ENCODE data around the gene TCF15.

TCF15 gene

DNA sequence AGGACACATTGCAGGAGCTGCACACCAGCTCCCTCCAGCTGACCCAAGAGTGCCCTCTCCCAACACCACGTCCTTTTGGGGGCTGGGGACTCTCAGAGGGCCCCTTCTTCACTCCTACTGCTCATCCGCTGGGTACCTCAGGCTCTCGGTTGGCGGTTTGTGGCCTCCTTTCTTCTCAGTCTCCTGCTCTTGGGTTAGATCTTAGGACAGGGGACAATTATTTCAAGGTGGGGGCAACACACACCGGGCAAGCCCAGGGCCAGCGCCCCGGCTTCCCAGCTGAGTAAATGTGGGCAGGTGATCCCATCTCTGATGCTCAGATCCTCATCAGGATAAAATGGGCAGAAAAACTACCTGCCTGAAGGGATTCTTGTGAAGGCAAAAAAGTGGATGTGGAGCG lies 1.1 kb downstream of the TCF15 start:
- TF ChIP-seq, protein P1, sequence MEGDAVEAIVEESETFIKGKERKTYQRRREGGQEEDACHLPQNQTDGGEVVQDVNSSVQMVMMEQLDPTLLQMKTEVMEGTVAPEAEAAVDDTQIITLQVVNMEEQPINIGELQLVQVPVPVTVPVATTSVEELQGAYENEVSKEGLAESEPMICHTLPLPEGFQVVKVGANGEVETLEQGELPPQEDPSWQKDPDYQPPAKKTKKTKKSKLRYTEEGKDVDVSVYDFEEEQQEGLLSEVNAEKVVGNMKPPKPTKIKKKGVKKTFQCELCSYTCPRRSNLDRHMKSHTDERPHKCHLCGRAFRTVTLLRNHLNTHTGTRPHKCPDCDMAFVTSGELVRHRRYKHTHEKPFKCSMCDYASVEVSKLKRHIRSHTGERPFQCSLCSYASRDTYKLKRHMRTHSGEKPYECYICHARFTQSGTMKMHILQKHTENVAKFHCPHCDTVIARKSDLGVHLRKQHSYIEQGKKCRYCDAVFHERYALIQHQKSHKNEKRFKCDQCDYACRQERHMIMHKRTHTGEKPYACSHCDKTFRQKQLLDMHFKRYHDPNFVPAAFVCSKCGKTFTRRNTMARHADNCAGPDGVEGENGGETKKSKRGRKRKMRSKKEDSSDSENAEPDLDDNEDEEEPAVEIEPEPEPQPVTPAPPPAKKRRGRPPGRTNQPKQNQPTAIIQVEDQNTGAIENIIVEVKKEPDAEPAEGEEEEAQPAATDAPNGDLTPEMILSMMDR (IDR thresholded peaks at IDR 0.05; ENCODE audit: low read depth, low read length), result no peak
- no peak overlapping the region for H3K4me3 ChIP-seq (ENCODE audit: low read depth, low read length)

DNA sequence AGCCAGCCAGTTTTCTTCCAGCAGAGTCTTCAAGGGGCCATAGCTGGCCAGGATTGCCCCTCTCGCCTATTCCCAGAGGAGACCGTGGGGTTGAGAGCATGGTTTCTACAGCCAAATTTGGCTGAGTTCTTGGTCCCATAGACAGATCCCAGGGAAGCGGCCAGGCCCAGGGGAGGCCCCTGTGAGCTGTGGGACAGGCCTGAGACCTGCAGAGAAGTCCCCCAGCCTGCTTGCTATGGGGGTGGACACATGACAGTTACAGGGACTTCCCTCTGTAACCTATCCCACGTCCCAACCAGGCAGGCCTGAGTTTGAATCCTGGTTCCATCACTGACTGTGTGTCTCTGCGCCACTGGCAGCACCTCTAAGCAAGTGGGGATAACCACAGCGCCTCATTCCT lies 2.6 kb downstream of the TCF15 start:
- TF ChIP-seq, protein P1 (IDR thresholded peaks at IDR 0.05; ENCODE audit: low read depth, low read length), result no peak

DNA sequence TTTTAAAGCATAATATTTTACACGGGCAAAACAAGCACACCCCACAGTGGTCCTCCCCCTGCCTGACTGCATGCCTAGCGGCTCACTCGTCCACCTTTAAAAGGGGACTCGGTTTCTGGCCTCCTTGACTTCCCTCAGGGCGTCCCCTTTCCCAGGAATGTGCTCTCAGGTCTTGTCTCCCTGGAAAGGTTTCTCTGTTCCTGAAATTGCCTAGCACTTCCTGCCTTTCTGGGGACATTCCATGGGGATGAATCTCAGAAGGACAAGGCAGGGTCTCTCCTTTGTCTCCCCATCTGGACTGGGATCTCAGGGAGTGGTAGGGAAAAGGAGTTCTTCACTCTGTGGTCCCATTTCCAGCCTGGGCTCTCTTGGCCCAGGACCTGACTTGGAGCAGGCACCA lies 4.9 kb downstream of the TCF15 start:
- no peak overlapping the region for H3K4me3 ChIP-seq (ENCODE audit: low read depth, low read length)
- TF ChIP-seq, protein P1 (IDR thresholded peaks at IDR 0.05; ENCODE audit: low read depth, low read length), result no peak

More for the DNA sequence above, 2.6 kb downstream of the TCF15 start:
- H3K4me3 ChIP-seq (ENCODE audit: low read depth, low read length), result no peak overlapping the region

DNA sequence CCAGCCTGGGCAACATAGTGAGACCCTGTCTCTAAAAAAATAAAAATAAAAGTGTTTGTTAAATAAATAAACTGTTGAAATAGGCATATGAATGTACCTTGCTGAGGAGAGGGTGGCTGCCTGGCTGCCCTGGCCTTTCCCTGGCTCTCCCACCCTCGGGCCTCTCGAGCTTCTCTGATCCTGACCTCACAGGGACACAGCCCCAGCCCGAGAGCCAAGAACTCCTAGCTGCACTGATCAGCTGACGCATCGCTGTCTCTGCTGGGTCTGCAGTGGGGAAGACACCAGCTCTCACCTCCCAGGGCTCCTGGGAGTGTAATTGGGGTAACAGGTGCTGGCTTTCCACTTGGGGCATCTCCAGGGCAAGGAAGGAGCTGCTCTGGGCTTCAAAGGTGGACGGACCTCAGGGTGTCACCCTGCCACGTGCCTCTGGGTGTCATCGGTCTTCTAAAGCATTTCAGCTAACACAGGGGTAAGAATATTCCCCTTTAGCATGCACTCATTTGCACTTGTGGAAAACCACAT lies 6.9 kb downstream of the TCF15 start:
- no peak overlapping the region for H3K4me3 ChIP-seq (ENCODE audit: low read depth, low read length)
- TF ChIP-seq, protein P1 (IDR thresholded peaks at IDR 0.05; ENCODE audit: low read depth, low read length), result no peak

DNA sequence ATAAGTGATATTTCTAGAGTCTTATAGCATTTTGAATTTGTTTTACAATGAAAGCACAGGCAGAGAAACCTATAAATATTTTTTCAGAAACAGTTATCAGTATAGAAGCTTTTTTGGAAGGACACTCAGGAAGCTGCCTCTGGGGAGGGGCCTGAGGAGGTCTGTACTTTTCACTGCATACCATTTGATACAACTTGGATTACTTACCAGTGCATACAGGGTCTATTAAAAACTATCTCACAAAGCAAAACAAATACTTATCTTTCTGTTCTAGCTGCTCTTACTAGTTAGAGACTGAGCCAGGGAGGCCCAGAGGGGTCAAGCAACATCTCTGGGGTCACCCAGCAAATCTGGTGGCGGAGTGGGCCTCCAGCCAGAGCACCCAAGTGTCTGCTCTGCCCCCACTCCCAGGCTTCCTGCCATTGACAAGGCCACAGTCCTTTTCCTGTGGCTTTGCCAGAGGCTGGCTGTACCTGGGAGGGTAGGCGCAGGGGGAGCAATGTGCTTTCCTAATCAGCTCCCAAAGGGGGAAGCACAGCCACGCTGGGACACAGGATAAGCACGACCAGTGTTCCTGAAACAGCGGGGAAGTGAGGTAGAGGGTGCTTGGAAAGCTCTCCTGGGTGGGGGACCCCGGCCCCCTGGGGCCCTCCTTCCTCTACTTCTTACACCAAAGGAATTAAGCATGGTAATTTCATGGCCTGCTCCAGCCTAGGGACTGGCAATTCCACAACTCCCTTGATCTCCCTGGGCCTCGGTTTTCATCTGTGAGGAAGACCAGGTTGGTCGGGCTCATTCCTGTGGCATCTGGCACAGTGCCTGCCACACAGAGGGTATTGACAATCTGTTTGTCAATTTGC lies 7.8 kb downstream of the TCF15 start:
- TF ChIP-seq, protein P1 (IDR thresholded peaks at IDR 0.05; ENCODE audit: low read depth, low read length), result no peak
- H3K4me3 ChIP-seq (ENCODE audit: low read depth, low read length), result no peak overlapping the region

DNA sequence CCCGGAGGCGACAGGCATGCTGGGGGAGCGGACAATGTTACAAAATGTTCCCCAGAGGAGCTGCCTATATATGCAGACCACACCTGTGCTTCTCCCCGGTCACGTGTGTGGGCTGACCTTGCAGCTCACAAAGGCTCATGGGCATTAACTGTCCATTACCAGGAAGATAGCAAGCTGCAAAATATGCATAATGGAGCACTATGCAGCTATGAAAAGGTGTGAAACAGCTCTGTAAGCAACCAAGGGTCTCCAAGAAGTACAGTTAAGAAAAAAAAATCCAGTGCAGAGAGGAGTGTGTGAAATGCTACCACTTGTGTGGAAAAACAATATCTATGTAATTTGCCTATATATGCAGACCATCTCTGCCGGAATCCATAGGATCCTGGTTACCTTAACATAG lies 9.4 kb downstream of the TCF15 start:
- no peak overlapping the region for H3K4me3 ChIP-seq (ENCODE audit: low read depth, low read length)
- TF ChIP-seq, protein P1 (IDR thresholded peaks at IDR 0.05; ENCODE audit: low read depth, low read length), result no peak

DNA sequence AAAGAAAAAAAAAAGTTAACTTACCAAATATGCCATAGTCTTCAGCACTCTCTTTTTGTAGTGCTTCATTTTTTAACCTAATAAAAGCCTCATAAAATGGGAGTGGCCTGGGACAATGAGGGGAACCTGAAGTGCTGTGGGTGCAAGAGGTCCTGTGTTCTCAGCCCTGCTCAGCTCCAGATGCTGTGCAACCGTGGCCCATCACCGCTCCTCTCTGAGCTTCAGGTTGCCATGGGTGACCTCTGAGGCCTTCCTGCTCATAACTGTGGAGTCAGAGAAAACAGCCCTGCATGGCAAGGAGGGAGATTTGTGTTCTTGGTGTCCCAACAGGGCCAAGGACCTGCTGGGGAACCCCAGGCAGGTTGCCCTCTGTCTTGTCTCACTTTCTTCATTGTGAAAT lies 10.0 kb downstream of the TCF15 start:
- H3K4me3 ChIP-seq (ENCODE audit: low read depth, low read length), result no peak overlapping the region
- TF ChIP-seq, protein P1 (IDR thresholded peaks at IDR 0.05; ENCODE audit: low read depth, low read length), result no peak

Data from WI38 (cell line).